CD4-positive, alpha-beta T cell treated with Interleukin-10 for 1 hour (primary cell): ENCODE data around the gene SAC3D1.

ENCODE experiments used
- DNase-seq: peaks from one replicate; pipeline ENCODE4 v3.0.0-alpha.2; 2020

The SAC3D1 gene

DNA sequence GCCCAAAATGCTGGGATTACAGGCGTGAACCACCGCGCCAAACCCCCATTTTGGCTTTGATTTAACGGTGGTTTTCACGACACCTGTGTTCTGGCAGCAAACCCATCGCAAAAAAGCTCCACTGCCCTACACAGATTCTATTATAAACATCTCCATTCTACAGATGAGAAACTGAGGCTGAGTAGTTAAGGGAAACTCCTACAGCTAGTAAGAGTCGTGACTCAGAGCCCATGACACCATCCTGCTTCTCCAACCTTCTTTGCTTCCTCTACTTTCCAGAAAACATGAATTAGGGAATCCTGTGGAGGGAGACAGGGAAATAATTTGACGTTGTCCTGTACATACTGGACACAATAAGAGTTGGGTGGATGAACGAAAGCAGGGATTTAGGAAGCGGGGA is 14.2 kb upstream of the SAC3D1 start:
- DNase-seq: no peak

DNA sequence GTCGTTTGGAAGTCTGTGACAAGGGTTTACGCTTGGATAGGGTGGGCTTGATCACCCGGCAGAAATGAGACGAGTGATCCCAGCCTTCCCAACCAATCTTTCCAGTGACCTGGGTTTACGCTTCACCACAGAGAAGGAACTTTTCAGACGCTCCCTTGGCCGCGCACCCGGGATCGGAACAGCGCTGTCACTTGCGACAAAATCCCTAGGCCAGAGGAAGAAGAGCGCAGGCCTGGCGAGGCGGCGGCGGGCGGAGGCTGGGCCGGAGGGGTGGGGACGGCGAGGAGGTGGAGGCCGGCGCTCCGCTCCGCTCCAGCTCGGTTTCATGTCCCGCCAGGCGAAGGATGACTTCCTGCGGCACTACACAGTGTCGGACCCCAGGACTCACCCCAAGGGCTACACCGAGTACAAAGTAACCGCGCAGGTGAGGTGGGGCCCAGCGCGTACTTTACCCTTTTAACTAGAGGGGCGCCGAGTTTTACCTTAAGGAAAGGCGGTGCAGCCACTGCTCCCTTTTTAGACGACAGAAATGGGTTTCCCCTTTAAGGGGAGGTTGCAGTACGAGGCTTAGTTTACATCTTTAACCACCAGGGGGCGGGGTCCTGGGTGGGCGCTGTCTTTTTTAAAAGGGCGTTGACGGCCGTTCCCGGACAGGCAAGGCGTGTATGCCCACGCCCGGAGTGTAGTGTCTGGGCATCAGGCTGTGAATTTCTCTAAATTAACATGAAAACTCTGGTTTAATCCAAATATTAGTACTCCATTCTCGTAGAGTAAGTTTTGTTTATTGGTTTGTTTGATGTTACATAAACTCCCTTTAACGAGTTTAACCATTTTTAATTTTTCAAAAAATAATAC is 13.6 kb upstream of the SAC3D1 start, which contains the start of gene SNX15:
Gene SNX15 (plus strand): TSS at position 227 of the 855 bp plus-strand sequence. CDS start 99 bp downstream, at position 326.
- DNase-seq: peak; percentile 97

GRCh38 chr11:65032216-65032615 is 8.8 kb upstream of the SAC3D1 start:
- DNase-seq: no peak

- DNase-seq: no peak
Observed at GRCh38 chr11:65034423-65034822, 6.6 kb upstream of the SAC3D1 start.

DNA sequence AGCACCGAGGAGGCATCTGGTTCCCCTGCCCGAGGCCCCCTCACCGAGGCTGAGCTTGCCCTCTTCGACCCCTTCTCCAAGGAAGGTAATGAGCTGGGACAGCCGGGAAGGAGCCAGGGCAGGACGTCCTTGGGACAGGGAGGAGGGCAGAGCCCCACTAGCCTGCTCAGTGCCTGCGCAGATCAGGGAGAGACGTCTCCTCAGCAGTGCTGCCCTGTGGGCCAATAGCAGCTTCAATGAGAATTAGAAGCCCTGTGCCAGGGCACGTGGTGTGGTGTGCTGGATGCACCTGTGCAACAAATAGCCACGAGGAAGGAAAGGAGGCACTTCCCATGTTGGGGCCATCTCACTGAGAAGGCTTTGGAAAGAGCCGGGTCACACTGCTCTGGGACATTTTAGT is 5.4 kb upstream of the SAC3D1 start:
- DNase-seq: no peak

- no peak for DNase-seq
Observed at GRCh38 chr11:65036931-65037330, 4.1 kb upstream of the SAC3D1 start.

GRCh38 chr11:65040520-65040846 is 527 bp upstream of the SAC3D1 start:
- DNase-seq: no peak

DNA sequence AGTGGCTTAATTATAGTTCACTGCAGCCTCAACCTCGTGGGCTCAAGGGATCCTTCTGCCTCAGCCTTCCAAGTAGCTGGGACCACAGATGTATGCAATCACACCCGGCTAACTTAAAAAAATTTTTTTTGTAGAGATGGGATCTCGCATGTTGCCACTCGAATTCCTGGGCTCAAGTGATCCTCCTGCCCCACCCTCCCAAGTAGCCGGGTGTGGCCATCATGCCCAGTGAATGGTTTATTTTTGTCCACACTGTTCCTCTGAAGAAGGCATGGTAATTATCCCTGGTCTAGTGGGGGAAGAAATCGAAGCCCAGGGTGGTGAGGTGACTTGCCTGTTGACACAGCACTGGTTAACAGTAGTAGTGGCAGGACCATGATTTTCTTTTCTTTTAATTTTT is 1.9 kb downstream of the SAC3D1 start:
- no peak for DNase-seq

- DNase-seq: no peak
Observed at GRCh38 chr11:65043881-65044501, 3.0 kb downstream of the SAC3D1 start.

- DNase-seq: no peak
Observed at GRCh38 chr11:65045061-65045460, 4.1 kb downstream of the SAC3D1 start.

- no peak for DNase-seq
Observed at GRCh38 chr11:65045728-65046127, 4.7 kb downstream of the SAC3D1 start.

DNA sequence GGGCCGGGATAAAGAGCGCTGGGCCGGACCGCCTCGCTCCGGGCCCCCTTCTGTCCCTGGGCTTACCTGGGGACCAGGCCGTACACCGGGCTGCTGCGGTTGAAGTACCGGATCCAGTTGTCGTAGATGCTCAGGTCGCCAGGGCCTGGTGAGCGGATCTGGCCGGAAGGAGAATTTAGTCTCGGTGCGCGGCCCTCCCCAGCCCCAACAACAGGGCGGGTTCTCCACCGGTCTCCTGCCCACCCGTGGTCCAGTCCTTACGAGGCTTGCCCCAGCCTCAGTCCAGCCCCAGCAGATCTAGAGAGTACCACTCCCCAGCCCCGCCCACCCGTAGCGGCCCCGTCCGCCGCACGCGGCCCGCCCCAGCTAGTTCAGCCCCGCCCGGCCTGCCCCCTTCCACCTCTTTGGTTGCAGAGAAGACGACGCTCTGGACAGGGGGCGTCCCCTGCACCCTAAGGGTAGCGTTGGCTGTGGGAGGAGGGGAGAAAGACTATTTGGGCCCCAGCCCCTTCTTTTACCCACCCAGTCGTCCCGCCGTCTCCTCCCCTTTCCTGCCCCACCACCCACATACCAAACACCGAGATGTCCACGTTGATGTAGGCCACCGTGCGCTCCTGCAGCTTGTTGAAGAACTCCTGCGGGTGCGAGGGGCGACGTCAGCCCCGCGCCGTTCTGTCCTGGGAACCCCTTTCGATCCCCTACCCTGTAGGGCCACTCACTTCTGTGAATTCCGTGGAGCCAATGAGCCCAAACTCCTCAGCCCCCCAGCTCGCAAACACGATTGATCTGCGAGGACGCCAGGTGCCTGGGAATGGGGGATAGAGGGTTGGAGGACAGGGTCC is 6.8 kb downstream of the SAC3D1 start:
- peak; percentile 16 for DNase-seq

DNA sequence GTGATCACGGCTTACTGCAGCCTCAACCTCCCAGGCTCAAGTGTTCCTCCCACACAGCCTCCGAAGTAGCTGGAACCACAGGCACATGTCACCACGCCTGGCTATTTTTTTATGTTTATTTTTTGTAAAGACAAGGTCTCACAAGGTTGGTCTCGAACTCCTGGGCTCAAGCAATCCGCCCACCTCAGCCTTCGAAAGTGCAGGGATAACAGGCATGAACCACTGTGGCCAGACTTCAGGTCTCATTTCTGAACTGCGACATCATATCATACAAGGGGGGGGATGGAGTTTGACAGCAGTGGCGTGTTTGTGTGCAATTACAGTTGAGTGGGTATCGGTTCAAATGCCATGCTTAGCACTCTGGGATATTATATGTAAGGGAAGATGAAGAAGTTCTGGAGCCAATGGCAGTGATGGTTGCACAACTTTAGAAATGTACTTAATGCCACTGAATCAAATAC is 10.4 kb downstream of the SAC3D1 start:
- no peak for DNase-seq

DNA sequence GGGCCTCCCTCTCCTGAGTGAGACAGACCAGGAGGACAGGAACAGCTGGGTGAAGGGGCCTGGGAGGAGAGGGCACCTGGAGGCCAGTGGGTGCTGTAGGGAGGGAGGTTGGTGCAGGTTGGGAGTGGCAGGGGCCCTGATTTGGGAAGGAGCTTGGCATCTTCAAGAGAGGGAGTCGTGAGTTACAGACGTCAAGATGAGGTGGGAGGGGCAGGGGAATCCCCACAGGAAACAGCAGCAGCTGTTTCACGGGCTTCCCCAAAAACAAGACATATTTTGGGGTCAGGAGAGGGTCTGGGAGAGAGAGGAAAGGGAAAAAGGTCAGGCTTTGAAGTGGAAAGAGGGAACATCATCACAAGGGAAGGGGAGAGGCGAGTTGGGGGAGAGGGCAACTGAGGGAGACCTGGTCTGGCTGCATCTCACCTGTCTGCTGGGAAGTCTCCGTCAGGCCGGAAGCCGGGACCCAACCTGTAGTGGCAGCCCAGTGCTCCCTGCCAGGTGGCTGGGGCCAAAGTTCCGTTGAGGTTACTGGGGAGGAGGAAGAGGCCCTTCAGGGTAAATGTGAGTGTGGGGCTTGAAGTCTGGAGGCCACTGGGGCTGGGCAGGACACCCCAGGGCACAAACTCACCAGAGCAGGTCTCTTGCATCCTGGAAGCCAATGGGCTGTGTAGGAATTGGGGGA is 13.0 kb downstream of the SAC3D1 start:
- DNase-seq: peak; percentile 43

DNA sequence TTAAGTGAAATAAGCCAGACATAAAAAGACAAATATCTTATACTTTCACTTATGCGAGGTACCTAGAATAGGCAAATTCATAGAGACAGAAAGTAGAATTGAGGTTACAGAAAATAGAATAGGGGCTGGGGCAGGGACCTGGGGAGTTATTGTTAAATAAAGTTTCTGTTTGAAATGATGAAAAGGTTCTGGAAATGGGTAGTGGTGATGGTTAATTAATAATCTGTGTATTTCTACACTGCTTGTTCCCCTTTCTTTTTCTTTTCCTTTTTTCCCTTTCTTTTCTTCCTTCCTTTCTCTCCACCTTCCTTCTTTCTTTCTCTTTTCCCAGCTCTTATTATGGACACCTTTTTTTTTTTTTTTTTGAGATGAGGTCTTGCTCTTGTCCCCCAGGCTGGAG is 14.5 kb downstream of the SAC3D1 start:
- no peak for DNase-seq

- no peak for DNase-seq
Observed at GRCh38 chr11:65056999-65057398, 16.0 kb downstream of the SAC3D1 start.

- DNase-seq: no peak
Observed at GRCh38 chr11:65057526-65057925, 16.5 kb downstream of the SAC3D1 start.

DNA sequence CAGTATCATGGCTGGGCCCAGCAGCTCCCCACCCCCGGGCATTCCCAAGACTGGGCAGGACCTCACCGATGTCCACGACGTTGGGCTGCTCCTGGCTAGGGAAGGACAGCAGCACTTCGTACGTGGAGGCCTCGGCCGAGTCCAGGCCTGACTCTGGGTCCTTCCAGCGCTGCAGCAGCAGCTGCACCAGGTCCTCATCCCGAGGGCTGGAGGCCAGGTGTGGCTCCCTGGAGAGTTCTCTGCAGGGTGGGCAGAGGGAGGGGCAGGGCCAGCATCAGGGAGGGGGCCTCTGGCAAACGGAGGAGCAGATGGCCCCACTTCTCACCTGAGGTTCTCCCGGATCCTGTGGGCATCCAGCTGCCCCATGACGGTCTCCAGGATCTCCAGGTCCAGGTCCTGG is 17.0 kb downstream of the SAC3D1 start:
- DNase-seq: no peak

DNA sequence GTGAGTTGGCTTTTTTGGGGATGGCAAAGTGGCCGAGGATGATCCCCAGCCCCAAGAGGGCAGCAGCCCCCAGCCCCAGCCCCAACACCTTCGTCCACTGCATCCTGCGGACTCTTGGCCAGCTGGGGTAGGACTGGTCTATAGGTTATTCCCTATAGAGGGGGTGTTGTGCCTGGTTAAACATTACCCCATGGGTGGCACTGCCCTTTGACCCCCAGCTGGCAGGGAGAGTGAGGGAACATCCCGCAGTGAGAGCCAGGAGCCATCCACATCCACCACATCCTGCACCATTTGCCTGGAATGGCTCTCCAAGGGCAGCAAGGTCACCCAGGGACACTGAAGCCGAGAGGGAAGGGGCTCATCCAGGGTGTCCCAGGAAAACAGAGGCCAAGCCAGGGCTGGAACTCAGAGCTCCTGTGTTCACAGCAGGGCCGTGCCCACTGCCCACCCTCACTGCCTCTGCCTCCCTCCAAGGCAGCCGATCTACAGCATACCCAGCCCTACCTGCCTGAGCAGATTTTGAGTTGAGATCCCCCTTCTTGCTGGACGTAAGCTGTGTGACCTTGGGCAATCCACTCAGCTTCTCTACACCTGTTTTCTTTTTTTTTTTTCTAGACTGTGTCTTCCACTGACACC is 17.5 kb downstream of the SAC3D1 start, which contains the start of gene NAALADL1:
Gene NAALADL1 (minus strand): TSS at position 135 of the 636 bp plus-strand sequence. CDS start 32 bp downstream, at position 103.
- no peak for DNase-seq

- DNase-seq: no peak
Observed at GRCh38 chr11:65059523-65059922, 18.5 kb downstream of the SAC3D1 start.

DNA sequence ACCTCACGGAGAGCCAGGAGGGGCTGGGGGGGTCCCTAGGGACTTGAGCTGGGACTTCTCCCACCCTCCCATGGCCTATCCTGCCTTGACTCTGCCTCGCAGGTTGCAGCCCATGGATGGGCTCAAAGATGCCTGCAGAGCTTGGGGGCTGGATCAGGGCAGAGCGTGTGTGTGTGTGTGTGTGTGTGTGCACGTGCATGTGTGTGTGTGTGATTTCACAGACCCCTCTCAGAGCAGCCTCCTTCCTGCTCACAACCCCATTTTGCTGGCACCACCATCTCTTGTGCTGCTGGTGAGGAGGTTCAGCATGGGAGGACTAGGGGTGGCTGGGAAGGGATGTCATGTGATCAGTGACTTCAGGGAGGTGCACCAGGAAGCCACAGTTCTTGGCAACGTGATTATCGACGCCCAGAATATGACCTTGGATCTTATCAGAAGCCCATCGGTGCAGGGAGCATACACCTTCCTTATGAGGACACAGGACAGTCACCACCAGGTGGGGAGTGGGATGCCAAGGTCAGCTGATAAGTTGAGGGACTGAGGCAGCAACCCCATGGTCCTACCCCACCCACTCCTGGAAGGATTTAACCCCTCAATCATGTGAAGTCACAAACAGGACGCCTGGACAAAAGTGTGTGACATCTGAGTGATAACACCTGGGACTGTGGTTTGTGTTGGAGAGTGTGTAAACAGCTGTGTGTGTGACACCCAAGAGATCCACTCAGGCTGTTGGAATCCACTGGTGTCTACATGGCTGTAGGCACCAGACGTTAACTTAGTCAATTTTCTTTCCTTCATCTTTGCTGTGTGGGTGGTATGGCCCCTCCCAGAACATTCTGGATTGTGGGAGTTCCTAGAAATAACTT is 19.2 kb downstream of the SAC3D1 start:
- DNase-seq: no peak
